GM23338 (cell line): ENCODE measurements around the gene DSCAML1. TPM values are rescaled to one million over a fixed set of nuclear protein-coding genes. Genes with fewer than 3 reads are reported as not detected.

Experiments
- ATAC-seq: fragments of 200-7000 bp; cut with Tn5 transposase; 3 replicates; pipeline ENCODE4 v1.9.1; 2020
- DNase-seq: peaks from one replicate; pipeline ENCODE4 v3.0.0-alpha.2; 2015; ENCODE audit warnings: low spot score
- H2AFZ ChIP-seq: fragments of 200-600 bp; sonication (generic); 2 replicates; pipeline ENCODE4 v1.8.0; 2016; ENCODE audit warnings: antibody characterized with exemption, mild to moderate bottlenecking, moderate library complexity
- H3F3A ChIP-seq: fragments of 200-600 bp; sonication (generic); replicated peaks from 2 replicates; pipeline ENCODE4 v1.8.0; 2017; ENCODE audit warnings: antibody characterized with exemption, mixed run types, low read depth
- H3K27ac ChIP-seq: fragments of 200-600 bp; sonication (generic); 2 replicates; pipeline ENCODE4 v1.6.1; 2016; ENCODE audit warnings: low read depth
- H3K27me3 ChIP-seq: fragments of 200-600 bp; sonication (generic); 2 replicates; pipeline ENCODE4 v1.8.0; 2016; ENCODE audit warnings: mild to moderate bottlenecking, mixed run types, moderate library complexity; ENCODE audit not compliant: insufficient read depth
- H3K36me3 ChIP-seq: fragments of 200-600 bp; sonication (generic); 2 replicates; pipeline ENCODE4 v1.8.0; 2016; ENCODE audit warnings: mild to moderate bottlenecking; ENCODE audit not compliant: insufficient read depth
- H3K4me1 ChIP-seq: fragments of 200-600 bp; sonication (generic); 2 replicates; pipeline ENCODE4 v1.8.0; 2016; ENCODE audit warnings: mild to moderate bottlenecking, moderate library complexity; ENCODE audit not compliant: insufficient read depth
- H3K4me2 ChIP-seq: fragments of 200-600 bp; sonication (generic); 2 replicates; pipeline ENCODE4 v1.7.1; 2017; ENCODE audit warnings: mixed run types
- H3K4me3 ChIP-seq: fragments of 200-600 bp; sonication (generic); 2 replicates; pipeline ENCODE4 v1.6.1; 2016; ENCODE audit warnings: mixed run types
- H3K79me2 ChIP-seq: fragments of 200-600 bp; sonication (generic); replicated peaks from 2 replicates; pipeline ENCODE4 v1.8.0; 2017; ENCODE audit warnings: mild to moderate bottlenecking; ENCODE audit not compliant: insufficient read depth
- H3K9me2 ChIP-seq: fragments of 200-600 bp; sonication (generic); 2 replicates; pipeline ENCODE4 v1.8.0; 2017; ENCODE audit not compliant: insufficient read depth
- H4K20me1 ChIP-seq: fragments of 200-600 bp; sonication (generic); replicated peaks from 2 replicates; pipeline ENCODE4 v1.8.0; 2017; ENCODE audit warnings: mild to moderate bottlenecking; ENCODE audit not compliant: insufficient read depth
- H3K27ac Mint-ChIP-seq: 2 replicates; pipeline ENCODE4 v1.8.0; 2020; ENCODE audit warnings: inconsistent platforms, mild to moderate bottlenecking, moderate library complexity, mixed read lengths
- H3K27me3 Mint-ChIP-seq: 3 replicates; pipeline ENCODE4 v1.8.0; 2022; ENCODE audit warnings: low read depth, mild to moderate bottlenecking, moderate library complexity, mixed read lengths, inconsistent platforms; ENCODE audit not compliant: insufficient read depth, poor library complexity
- H3K36me3 Mint-ChIP-seq: 3 replicates; pipeline ENCODE4 v1.8.0; 2021; ENCODE audit warnings: low read depth, mild to moderate bottlenecking, inconsistent platforms, moderate library complexity, mixed read lengths
- H3K4me1 Mint-ChIP-seq: 3 replicates; pipeline ENCODE4 v1.8.0; 2020; ENCODE audit warnings: mild to moderate bottlenecking, inconsistent platforms, mixed read lengths
- H3K4me3 Mint-ChIP-seq: 3 replicates; pipeline ENCODE4 v1.8.0; 2021; ENCODE audit warnings: moderate library complexity, mild to moderate bottlenecking, inconsistent platforms, mixed read lengths
- H3K9me3 Mint-ChIP-seq: 3 replicates; pipeline ENCODE4 v1.8.0; 2020; ENCODE audit warnings: moderate library complexity, mild to moderate bottlenecking, inconsistent platforms, mixed read lengths
- CREB1 ChIP-seq: fragments of 250-450 bp; sonication (Bioruptor Pico); IDR thresholded peaks from 2 replicates; pipeline ENCODE4 v1.5.0; 2020; ENCODE audit warnings: low read depth, mild to moderate bottlenecking, moderate library complexity
- ETS1 ChIP-seq: IDR thresholded peaks from 2 replicates; pipeline ENCODE4 v1.6.1; 2016; ENCODE audit warnings: antibody characterized with exemption
- EZH2 ChIP-seq: fragments of 200-600 bp; sonication (generic); IDR thresholded peaks from one replicate; pipeline ENCODE4 v1.8.0; 2017; ENCODE audit warnings: antibody characterized with exemption, mild to moderate bottlenecking, low read depth; ENCODE audit not compliant: unreplicated experiment
- EZH2phosphoT487 ChIP-seq: fragments of 200-600 bp; sonication (generic); IDR thresholded peaks from one replicate; pipeline ENCODE4 v1.8.1; 2018; ENCODE audit warnings: antibody characterized with exemption; ENCODE audit not compliant: unreplicated experiment
- STAT1 ChIP-seq: IDR thresholded peaks from one replicate; pipeline ENCODE4 v1.6.1; 2016; ENCODE audit warnings: antibody characterized with exemption; ENCODE audit not compliant: unreplicated experiment
- polyA plus RNA-seq: library from polyadenylated mRNA; unstranded; fragments of >200 nt; fragmentation: Nextera tagmentation; extraction: Ambion mirVana; gene quantifications from 2 replicates; pipeline ENCODE4 v1.2.1, GENCODE V29; 2016
- total RNA-seq: library from RNA; depleted of rRNA; stranded (reverse); fragments of >200 nt; shearing (Covaris generic); gene quantifications from 2 replicates; pipeline ENCODE4 v1.2.3, GENCODE V29; 2014
- TF ChIP-seq, protein P1 (sequence below): fragments of 250-450 bp; sonication (Bioruptor Pico); IDR thresholded peaks from 2 replicates; pipeline ENCODE4 v1.5.0; 2020; ENCODE audit warnings: mild to moderate bottlenecking, moderate library complexity

Gene DSCAML1
- total and polyA plus RNA-seq, 2 experiments from 2014 or later: 0.17 TPM; not detected in 1

- TF ChIP-seq, protein P1, sequence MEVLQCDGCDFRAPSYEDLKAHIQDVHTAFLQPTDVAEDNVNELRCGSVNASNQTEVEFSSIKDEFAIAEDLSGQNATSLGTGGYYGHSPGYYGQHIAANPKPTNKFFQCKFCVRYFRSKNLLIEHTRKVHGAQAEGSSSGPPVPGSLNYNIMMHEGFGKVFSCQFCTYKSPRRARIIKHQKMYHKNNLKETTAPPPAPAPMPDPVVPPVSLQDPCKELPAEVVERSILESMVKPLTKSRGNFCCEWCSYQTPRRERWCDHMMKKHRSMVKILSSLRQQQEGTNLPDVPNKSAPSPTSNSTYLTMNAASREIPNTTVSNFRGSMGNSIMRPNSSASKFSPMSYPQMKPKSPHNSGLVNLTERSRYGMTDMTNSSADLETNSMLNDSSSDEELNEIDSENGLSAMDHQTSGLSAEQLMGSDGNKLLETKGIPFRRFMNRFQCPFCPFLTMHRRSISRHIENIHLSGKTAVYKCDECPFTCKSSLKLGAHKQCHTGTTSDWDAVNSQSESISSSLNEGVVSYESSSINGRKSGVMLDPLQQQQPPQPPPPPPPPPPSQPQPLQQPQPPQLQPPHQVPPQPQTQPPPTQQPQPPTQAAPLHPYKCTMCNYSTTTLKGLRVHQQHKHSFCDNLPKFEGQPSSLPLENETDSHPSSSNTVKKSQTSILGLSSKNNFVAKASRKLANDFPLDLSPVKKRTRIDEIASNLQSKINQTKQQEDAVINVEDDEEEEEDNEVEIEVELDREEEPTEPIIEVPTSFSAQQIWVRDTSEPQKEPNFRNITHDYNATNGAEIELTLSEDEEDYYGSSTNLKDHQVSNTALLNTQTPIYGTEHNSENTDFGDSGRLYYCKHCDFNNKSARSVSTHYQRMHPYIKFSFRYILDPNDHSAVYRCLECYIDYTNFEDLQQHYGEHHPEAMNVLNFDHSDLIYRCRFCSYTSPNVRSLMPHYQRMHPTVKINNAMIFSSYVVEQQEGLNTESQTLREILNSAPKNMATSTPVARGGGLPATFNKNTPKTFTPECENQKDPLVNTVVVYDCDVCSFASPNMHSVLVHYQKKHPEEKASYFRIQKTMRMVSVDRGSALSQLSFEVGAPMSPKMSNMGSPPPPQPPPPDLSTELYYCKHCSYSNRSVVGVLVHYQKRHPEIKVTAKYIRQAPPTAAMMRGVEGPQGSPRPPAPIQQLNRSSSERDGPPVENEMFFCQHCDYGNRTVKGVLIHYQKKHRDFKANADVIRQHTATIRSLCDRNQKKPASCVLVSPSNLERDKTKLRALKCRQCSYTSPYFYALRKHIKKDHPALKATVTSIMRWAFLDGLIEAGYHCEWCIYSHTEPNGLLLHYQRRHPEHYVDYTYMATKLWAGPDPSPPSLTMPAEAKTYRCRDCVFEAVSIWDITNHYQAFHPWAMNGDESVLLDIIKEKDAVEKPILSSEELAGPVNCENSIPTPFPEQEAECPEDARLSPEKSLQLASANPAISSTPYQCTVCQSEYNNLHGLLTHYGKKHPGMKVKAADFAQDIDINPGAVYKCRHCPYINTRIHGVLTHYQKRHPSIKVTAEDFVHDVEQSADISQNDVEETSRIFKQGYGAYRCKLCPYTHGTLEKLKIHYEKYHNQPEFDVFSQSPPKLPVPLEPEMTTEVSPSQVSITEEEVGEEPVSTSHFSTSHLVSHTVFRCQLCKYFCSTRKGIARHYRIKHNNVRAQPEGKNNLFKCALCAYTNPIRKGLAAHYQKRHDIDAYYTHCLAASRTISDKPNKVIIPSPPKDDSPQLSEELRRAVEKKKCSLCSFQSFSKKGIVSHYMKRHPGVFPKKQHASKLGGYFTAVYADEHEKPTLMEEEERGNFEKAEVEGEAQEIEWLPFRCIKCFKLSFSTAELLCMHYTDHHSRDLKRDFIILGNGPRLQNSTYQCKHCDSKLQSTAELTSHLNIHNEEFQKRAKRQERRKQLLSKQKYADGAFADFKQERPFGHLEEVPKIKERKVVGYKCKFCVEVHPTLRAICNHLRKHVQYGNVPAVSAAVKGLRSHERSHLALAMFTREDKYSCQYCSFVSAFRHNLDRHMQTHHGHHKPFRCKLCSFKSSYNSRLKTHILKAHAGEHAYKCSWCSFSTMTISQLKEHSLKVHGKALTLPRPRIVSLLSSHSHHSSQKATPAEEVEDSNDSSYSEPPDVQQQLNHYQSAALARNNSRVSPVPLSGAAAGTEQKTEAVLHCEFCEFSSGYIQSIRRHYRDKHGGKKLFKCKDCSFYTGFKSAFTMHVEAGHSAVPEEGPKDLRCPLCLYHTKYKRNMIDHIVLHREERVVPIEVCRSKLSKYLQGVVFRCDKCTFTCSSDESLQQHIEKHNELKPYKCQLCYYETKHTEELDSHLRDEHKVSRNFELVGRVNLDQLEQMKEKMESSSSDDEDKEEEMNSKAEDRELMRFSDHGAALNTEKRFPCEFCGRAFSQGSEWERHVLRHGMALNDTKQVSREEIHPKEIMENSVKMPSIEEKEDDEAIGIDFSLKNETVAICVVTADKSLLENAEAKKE (CRISPR knock-in tag): no peak
Measured at GRCh38 chr11:117700551-117700950, 96.5 kb downstream of the DSCAML1 start (continued).

DNA sequence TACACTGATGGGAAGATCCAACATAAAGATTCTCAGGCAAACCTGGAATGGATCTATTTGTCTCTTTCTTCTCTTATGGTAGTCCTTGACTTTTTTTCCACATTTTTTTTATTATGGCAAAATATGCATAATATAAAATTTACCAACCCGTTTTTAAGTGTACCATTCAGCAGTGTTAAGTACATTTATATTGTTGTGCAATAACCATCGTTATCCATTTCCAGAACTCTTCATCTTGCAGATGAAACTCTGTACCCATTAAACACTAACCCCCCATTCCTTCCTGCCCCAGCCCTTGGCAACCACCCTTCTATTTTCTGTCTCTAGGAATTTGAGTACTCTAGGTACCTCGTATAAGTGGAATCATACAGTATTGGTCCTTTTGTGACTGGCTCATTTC lies 99.7 kb downstream of the DSCAML1 start:
- peaks cover 9% of the 10 kb centered on the region for H3K4me1 Mint-ChIP-seq
- no peaks in the 10 kb centered on the region for H3K36me3 ChIP-seq
- no peaks in the 10 kb centered on the region for H4K20me1 ChIP-seq

More for the DNA sequence above, 99.7 kb downstream of the DSCAML1 start:
- Mint-ChIP-seq H3K4me3 (no peak overlapping the region), H3K36me3 (no peaks in the 10 kb centered on the region), H3K27me3 (peaks cover 10% of the 10 kb centered on the region), H3K9me3 (no peaks in the 10 kb centered on the region), H3K27ac (no peak overlapping the region)
- H3K4me3 ChIP-seq: no peak overlapping the region
- DNase-seq: no peak
- H3K27ac ChIP-seq: no peak overlapping the region
- H3K9me2 ChIP-seq: no peaks in the 10 kb centered on the region
- no peak for ATAC-seq
- H2AFZ ChIP-seq: no peak overlapping the region
- no peaks in the 10 kb centered on the region for H3K79me2 ChIP-seq
- H3K4me1 ChIP-seq: peaks cover 11% of the 10 kb centered on the region
- no peaks in the 10 kb centered on the region for H3K27me3 ChIP-seq
- H3K4me2 ChIP-seq: no peak overlapping the region
- no peak for TF ChIP-seq EZH2
- TF ChIP-seq CREB1 (CRISPR knock-in tag): no peak
- TF ChIP-seq, protein P1 (CRISPR knock-in tag): no peak
- TF ChIP-seq EZH2phosphoT487: no peak
- TF ChIP-seq ETS1: no peak
- TF ChIP-seq STAT1: no peak
- H3F3A ChIP-seq: no peaks in the 10 kb centered on the region
